ENCODE data around the gene CACNG3.
"Not testable (repeated sequence)": the region's sequence is repeated elsewhere in the genome, so short reads cannot be mapped to it uniquely, and the experiment has no call there.

The CACNG3 gene

DNA sequence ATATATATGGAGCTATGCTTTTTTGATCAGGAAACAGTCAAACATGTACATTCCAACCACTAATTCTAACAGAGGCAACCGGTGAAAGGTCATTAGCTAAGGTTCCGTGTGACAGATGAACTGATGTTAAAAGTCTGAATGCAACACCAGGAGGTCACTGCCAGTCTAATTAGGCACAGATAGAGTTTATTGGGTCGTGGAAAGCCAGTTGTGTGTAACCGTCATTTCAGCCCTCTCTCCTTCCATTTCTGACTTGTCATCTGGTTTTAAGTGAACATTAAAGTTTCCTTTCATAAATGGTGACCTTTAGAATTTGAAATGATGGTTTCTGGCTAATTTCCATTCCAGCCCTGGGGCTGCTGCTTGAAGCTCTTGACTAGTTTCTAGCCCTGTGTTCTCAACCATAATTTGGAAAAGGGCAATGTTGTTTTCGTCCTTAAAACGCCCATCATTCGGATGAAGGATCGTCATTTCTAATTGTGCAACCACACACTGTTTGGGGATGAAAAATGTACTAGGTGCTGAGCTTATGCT lies 23.9 kb downstream of the CACNG3 start:
- DNase-seq: no peak

DNA sequence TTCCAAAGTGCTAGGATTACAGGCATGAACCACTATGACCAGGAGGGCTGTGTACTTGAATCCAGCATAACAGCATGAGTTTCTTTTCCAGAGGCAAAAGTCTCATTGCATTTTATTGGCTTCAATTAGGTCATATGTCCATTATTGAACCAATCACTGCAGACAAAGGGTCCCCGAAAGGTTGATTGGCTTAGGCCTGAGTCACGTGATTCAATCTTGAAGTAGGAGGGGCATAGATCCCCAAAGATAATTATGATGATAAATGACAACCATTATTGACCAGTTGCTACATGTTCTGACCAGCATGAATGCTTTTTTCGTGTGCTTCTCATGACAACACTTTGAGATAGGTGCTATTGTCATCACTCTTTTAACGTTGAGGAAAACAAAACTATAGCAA lies 25.3 kb downstream of the CACNG3 start:
- no peak for DNase-seq

DNA sequence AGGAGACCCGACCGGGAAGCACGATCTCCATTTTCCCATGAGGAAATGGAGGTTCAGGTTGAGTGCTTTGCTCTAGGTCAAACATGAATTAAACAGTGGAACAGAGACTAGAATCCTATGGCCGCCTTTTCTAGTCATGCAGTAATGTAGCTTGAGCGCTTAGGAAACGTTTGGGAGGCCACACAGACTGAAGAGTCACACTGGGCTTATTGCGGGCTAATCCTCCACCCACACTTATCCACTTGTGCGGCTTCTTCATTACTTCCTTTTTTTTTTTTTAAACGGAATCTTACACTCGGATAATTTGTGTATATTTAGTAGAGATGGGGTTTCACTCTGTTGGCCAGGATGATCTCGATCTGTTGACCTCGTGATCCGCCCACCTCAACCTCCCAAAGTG lies 26.0 kb downstream of the CACNG3 start:
- DNase-seq: no peak

- DNase-seq: no peak
Observed at GRCh38 chr16:24286741-24287405, 30.7 kb downstream of the CACNG3 start.

GRCh38 chr16:24288516-24288915 lies 32.4 kb downstream of the CACNG3 start:
- no peak for DNase-seq

- no peak for DNase-seq
Observed at GRCh38 chr16:24289166-24289700, 33.1 kb downstream of the CACNG3 start.

GRCh38 chr16:24291932-24292331 lies 35.8 kb downstream of the CACNG3 start:
- DNase-seq: no peak

GRCh38 chr16:24294131-24294530 lies 38.0 kb downstream of the CACNG3 start:
- no peak for DNase-seq

GRCh38 chr16:24297375-24297774 lies 41.2 kb downstream of the CACNG3 start:
- DNase-seq: no peak

DNA sequence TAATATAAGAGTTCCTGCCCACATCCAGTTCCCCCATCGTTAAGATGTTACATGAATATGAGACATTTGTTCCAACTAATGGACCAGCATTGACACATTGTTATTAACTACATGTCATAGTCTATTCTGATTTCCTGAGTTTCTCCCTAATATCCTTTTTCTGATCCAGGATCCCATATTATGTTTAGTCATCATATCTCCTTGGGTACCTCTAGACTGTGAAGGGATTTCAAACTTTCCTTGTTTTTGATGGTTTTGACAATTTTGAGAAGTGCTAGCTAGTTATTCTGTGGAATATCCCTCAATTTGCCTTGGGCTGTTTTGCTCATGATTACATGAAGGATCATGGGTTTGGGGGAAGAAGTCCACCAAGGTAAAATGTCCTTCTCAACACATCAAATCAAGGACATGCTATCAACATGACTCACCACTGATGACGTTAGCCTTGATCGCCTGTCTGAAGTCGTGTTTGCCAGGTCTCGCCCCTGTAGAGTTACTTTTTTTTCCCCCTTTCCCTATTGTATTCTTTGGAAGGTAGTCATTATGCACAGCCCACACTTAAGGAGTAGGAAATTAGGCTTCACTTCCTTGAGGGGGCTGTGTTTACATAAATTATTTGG lies 42.5 kb downstream of the CACNG3 start:
- DNase-seq: no peak

DNA sequence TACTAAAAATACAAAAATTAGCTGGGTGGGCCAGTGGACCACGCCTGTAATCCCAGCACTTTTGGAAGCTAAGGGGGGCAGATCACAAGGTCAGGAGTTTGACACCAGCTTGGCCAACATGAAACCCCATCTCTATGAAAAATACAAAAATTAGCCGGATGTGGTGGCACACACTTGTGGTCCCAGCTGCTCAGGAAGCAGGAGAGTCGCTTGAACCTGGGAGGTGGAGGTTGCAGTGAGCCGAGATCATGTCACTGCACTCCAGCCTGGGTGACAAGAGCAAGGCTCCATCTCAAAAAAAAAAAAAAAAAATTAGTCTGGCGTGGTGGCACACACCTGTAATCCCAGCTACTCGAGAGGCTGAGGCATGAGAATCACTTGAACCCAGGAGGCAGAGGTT lies 44.6 kb downstream of the CACNG3 start:
- not testable (repeated sequence) for DNase-seq

GRCh38 chr16:24302636-24303035 lies 46.5 kb downstream of the CACNG3 start:
- DNase-seq: no peak

DNA sequence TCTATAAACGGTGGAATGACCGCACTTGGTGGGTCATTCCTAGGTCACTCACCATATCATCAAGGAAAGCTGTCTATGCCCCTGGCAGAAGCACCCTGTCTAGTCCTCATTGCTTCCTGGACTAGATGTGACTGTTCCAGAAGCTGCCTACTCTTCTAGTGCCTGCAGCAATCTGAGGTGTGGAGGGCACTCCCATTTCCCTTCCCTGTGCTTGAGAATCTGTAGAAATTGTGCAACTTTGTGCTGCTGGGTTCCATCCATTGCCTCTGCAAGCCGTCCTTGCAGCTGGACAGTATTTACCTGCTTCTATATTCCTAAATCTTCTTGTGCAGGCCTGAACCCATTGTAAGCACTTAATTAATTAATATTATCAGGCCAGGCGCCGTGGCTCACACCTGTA lies 52.1 kb downstream of the CACNG3 start:
- no peak for DNase-seq

DNA sequence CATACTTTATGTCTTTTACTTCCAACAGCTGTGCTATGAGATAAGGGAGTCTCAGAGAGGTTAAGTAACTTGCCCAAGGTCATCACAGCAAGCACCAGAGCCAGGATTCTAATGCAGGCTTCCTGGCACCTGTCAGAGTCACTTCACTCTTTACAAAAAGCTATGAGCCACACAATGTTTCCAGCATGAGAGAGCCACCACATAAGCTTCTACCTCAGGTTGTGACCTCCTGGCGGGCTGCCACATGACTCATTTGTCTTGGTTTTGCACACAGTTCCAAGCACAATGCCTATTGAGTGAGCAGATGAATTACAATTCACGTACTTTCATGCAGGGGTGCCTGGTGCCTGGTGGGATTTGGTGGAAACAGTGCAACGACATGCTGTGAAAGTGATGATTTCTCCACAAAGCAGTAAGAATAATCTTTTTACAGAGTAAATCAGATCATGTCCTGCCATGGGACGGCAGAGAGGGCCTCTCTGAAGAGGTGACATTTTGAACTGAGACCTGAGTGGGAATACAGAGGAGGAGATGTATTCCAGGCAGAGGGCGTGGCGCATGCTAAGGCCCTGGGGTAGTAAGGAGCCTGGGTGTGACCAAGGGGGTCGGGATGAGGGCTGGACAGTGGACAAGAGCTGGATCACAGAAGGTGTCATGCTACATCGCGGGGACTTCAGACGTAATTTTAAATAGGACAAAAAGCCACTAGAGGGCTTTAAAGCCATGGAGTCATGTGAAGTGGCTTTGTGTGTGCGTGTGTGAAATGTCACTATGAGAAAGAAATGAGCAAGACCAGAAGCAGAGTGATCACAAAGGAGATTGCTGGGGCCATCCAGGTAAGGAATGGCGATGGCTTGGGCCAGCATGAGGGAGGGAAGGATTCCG lies 53.4 kb downstream of the CACNG3 start:
- DNase-seq: peak; percentile 59 to 67

GRCh38 chr16:24315343-24315742 lies 59.2 kb downstream of the CACNG3 start:
- no peak for DNase-seq

GRCh38 chr16:24318680-24319079 lies 62.5 kb downstream of the CACNG3 start:
- DNase-seq: no peak

DNA sequence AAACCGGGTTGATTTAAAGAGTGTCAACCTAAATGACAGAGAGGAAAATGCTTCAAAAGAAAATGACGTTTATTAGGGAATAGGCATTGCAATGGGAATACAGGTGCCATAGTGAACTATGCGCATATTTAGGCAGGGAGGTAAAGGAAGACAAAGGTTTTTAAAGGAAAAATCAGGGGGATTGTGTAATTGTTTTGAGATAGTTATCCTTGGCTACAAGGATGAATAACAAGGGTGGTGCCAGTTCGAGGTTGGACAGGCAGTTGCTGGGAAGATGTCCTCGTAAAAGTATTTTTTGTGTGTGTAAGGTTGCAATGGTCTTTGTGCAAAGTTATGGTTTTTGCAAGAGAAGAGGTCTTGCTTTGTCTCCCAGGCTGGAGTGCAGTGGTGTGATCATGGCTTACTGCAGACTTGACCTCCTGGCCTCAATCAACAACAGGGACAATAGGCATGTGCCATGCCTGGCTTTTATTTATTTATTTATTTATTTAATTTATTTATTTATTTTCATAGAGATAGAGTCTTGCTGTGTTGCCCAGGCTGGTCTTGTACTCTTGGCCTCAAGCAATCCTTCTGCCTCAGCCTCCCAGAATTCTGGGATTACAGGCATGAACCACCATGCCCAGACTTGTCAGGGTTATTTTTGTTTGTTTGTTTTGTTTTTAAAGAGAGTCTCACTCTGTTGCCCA lies 63.1 kb downstream of the CACNG3 start:
- no peak for DNase-seq

GRCh38 chr16:24322106-24322505 lies 66.0 kb downstream of the CACNG3 start:
- no peak for DNase-seq

GRCh38 chr16:24324421-24324820 lies 68.3 kb downstream of the CACNG3 start:
- no peak for DNase-seq

DNA sequence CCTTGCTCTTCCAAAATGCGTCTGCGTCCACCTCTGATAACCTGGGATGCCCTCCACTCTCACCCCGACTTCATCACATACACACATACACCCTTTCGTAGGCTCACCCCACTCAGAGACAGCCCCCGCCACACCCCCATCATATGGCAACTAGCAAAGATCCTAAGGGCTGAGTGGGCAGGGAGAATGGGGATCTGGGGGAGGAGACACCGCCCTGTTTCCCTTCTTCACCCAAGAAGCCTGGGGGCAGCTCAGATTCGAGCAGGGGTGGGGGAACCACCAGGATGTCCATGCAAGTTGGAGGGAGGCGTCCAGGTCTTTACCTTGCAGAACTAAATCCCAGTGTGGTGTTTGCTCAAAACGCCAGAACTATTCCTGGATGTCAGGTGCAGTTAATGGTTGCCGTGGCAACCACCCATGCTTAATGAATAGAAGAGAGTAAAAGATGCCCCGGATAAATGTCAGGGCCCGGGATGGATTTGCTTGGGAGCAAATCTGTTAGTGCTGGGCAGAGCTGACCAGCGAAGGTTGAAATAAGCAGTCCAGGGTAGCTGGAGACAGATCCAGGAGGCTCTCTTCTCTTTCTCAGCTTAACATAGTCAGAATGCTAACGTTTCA lies 72.8 kb downstream of the CACNG3 start:
- no peak for DNase-seq

DNA sequence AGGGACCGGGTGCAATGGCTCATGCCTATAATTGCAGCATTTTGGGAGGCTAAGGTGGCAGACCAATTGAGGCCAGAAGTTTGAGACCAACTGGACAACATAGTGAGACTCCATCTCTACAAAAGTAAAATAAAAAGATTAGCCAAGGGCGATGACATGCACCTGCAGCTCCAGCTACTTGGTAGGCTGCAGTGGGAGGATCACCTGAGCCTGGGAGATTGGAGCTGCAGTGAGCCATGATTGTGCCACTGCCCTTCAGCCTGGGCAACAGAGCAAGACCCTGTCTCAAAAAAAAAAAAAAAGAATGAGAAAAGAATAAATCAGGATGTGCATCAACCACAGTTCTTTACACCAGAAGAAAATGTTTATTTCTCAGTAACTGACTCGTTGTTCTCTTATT lies 76.0 kb downstream of the CACNG3 start:
- no peak for DNase-seq

DNA sequence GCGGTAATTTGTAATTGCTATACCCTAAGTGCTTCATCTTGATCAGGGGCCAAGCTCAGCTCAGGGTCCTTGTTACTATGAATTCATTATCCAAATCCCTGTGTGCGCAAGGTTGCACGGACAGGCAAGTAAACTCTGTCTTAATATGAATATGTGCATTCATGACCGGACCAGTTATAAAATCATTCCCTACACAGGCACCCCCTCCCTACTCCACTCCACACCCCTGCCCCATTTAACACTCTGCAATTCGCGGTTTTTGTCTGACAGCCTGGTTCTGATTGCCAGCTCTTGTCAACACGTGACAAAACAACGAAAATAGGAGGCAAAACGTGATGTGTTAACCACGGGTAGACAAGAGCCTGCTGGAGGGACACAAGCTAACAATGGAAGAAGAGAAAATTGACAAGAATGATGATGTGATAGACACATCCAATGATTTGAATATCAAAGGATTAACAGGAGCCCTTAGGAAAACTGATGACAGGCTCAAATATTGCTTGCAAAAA lies 76.5 kb downstream of the CACNG3 start:
- no peak for DNase-seq
